GM21619 (cell line): ENCODE results near the gene TMEM116.

Experiments
- ATAC-seq: cut with Tn5 transposase; IDR thresholded peaks from one replicate; pipeline ENCODE4 v1.9.1; 2021; ENCODE audit not compliant: unreplicated experiment

The TMEM116 gene

GRCh38 chr12:111905502-111905901, 107.5 kb downstream of the TMEM116 start:
- ATAC-seq, result no peak

GRCh38 chr12:111904446-111904975, 108.5 kb downstream of the TMEM116 start:
- no peak for ATAC-seq

- ATAC-seq, result no peak
Observed at GRCh38 chr12:111901182-111901581, 111.8 kb downstream of the TMEM116 start.

- no peak for ATAC-seq
Observed at GRCh38 chr12:111894556-111894955, 118.4 kb downstream of the TMEM116 start.

- ATAC-seq, result no peak
Observed at GRCh38 chr12:111893287-111893686, 119.7 kb downstream of the TMEM116 start.

- no peak for ATAC-seq
Observed at GRCh38 chr12:111887926-111888745, 124.8 kb downstream of the TMEM116 start.

- no peak for ATAC-seq
Observed at GRCh38 chr12:111886662-111887545, 126.1 kb downstream of the TMEM116 start.

GRCh38 chr12:111881716-111882115, 131.2 kb downstream of the TMEM116 start:
- no peak for ATAC-seq
